ENCODE results near the gene SLC24A1. TPM values are rescaled to one million over a fixed set of nuclear protein-coding genes. Genes with fewer than 3 reads are reported as not detected.

SLC24A1 gene
- total RNA-seq, 1 donor from 2014 or later, result 4.7 TPM

DNA sequence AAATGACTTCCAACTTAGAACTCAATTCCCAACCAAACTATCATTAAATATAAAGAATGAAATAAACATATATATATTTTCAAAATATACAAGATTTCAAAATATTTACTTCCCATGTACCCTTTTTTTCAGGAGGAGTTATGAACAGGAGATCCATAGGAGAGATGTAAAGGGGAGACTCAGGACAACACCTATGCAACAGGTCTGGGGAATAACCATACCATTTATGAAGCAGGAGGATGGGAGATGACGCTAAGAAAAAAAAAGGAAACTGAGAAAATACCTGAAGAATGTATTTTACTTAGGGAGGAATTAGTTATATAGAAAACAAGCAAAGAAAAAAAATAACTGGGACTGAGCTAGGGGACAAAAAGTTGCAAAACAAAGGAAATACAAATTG lies 34.6 kb upstream of the SLC24A1 start:
- Mint-ChIP-seq H3K36me3 (ENCODE audit: unreplicated experiment) (no peaks in the 10 kb centered on the region), H3K4me3 (ENCODE audit: unreplicated experiment) (no peak overlapping the region), H3K4me1 (ENCODE audit: low read depth, unreplicated experiment) (peaks cover 8% of the 10 kb centered on the region), H3K27ac (ENCODE audit: unreplicated experiment) (no peak overlapping the region), H3K9me3 (ENCODE audit: unreplicated experiment) (no peaks in the 10 kb centered on the region), H3K27me3 (ENCODE audit: unreplicated experiment) (peaks cover 2% of the 10 kb centered on the region)
- DNase-seq, result no peak
- no peak for TF ChIP-seq CTCF (IDR thresholded peaks at IDR 0.05; ENCODE audit: partially characterized antibody, unreplicated experiment)

- peak; percentile 55 for TF ChIP-seq CTCF (IDR thresholded peaks at IDR 0.05; ENCODE audit: partially characterized antibody, unreplicated experiment)
- no peaks in the 10 kb centered on the region for H3K4me1 Mint-ChIP-seq (ENCODE audit: low read depth, unreplicated experiment)
- DNase-seq, result peak; percentile 35
- H3K27me3 Mint-ChIP-seq (ENCODE audit: unreplicated experiment), result peaks cover 2% of the 10 kb centered on the region
- no peaks in the 10 kb centered on the region for H3K36me3 Mint-ChIP-seq (ENCODE audit: unreplicated experiment)
- H3K9me3 Mint-ChIP-seq (ENCODE audit: unreplicated experiment), result peaks cover 1% of the 10 kb centered on the region
- no peak overlapping the region for H3K4me3 Mint-ChIP-seq (ENCODE audit: unreplicated experiment)
- H3K27ac Mint-ChIP-seq (ENCODE audit: unreplicated experiment), result no peak overlapping the region
These were observed 25.8 kb upstream of the SLC24A1 start for GRCh38 chr15:65595960-65596359.

DNA sequence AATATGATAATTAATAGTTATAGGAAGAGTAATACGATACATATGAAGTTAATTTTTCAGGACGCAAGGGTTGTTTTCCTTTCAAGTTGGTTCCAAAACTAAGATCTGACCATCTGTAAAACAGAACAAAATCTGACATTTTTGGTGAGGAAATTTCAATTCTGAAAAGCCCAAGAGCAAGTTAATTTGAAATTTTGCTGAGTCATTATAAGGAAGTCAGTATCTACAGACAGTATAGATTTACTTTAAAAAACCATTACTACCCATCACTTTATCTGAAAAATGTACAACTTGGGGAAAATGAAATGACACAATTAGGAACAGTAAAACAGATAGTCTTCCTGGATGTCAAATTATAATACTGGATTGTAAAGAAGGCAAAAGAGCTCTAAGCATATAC lies 23.3 kb upstream of the SLC24A1 start:
- Mint-ChIP-seq H3K9me3 (ENCODE audit: unreplicated experiment) (peaks cover 1% of the 10 kb centered on the region), H3K4me3 (ENCODE audit: unreplicated experiment) (no peak overlapping the region), H3K27me3 (ENCODE audit: unreplicated experiment) (no peaks in the 10 kb centered on the region), H3K36me3 (ENCODE audit: unreplicated experiment) (no peaks in the 10 kb centered on the region), H3K27ac (ENCODE audit: unreplicated experiment) (no peak overlapping the region), H3K4me1 (ENCODE audit: low read depth, unreplicated experiment) (no peaks in the 10 kb centered on the region)
- TF ChIP-seq CTCF (IDR thresholded peaks at IDR 0.05; ENCODE audit: partially characterized antibody, unreplicated experiment), result no peak
- no peak for DNase-seq

- TF ChIP-seq CTCF (IDR thresholded peaks at IDR 0.05; ENCODE audit: partially characterized antibody, unreplicated experiment), result no peak
- DNase-seq, result no peak
- H3K27ac Mint-ChIP-seq (ENCODE audit: unreplicated experiment), result no peak overlapping the region
- no peaks in the 10 kb centered on the region for H3K4me1 Mint-ChIP-seq (ENCODE audit: low read depth, unreplicated experiment)
- no peaks in the 10 kb centered on the region for H3K36me3 Mint-ChIP-seq (ENCODE audit: unreplicated experiment)
- H3K27me3 Mint-ChIP-seq (ENCODE audit: unreplicated experiment), result no peaks in the 10 kb centered on the region
- H3K9me3 Mint-ChIP-seq (ENCODE audit: unreplicated experiment), result no peaks in the 10 kb centered on the region
- no peak overlapping the region for H3K4me3 Mint-ChIP-seq (ENCODE audit: unreplicated experiment)
These were observed 22.1 kb upstream of the SLC24A1 start for GRCh38 chr15:65599677-65600076.

DNA sequence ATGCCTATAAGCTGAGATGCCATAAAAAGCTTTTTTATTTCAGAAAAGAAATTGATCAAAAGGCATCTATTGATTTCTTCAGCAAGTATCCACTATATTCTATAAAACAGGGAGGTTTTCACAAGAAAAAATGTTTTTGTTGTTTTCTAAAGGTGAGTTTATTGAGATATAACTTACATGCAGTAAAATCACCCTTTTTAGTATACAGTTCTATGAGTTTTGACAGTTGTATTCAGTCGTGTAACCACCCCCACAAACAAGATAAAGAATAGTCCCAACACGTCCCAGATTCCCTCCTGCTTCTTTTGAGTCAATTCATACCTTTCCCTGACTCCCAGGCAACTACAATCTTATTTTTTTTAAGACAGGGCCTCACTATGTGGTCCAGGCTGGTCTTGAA lies 18.6 kb upstream of the SLC24A1 start:
- no peaks in the 10 kb centered on the region for H3K36me3 Mint-ChIP-seq (ENCODE audit: unreplicated experiment)
- DNase-seq, result no peak
- TF ChIP-seq CTCF (IDR thresholded peaks at IDR 0.05; ENCODE audit: partially characterized antibody, unreplicated experiment), result no peak
- no peak overlapping the region for H3K27ac Mint-ChIP-seq (ENCODE audit: unreplicated experiment)
- no peaks in the 10 kb centered on the region for H3K27me3 Mint-ChIP-seq (ENCODE audit: unreplicated experiment)
- no peaks in the 10 kb centered on the region for H3K4me1 Mint-ChIP-seq (ENCODE audit: low read depth, unreplicated experiment)
- H3K9me3 Mint-ChIP-seq (ENCODE audit: unreplicated experiment), result no peaks in the 10 kb centered on the region
- no peak overlapping the region for H3K4me3 Mint-ChIP-seq (ENCODE audit: unreplicated experiment)
